ENCODE measurements around the gene HOXA5.

The HOXA5 gene

DNA sequence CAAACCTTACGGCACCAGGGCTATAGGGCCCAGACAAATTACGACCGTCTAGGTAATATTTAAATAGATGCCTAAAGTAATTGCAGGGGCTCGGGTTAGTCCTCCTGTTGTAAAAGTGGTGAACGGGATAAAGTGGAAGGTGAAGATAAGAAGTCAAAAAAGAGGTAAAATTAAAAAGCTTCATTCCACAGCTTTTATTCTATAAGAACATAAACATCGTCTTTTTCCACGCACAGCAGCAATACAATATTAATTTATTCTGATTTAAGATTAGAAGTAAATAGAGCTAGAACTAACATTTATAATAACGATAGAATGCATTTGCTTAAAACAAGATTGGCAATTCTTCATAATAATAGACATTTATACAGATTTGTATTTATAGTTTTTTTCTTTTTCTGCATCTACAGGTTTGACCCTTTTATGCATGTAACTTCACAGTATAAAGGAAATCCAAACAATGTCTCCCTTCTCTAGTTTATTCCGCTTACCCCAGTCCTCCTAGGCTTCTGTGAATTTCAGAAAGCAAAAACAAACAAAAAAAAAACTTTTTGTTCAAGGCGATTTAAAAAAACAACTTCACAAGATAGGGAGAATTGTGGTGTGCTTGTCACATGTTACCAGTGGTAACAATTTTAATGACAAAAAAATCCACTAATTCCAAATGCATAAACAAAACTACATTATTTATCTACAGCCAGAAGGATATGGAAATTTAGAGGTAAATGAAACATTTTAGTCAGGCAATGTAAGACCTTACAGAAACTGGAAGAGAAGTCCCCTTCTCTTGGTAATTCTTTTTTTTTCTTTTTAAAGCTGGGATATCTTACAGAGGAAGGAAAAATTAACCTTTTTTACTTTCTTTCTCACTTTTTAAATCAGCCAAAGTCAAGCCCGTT lies 27.2 kb upstream of the HOXA5 start:
- no peak for FAIRE-seq

DNA sequence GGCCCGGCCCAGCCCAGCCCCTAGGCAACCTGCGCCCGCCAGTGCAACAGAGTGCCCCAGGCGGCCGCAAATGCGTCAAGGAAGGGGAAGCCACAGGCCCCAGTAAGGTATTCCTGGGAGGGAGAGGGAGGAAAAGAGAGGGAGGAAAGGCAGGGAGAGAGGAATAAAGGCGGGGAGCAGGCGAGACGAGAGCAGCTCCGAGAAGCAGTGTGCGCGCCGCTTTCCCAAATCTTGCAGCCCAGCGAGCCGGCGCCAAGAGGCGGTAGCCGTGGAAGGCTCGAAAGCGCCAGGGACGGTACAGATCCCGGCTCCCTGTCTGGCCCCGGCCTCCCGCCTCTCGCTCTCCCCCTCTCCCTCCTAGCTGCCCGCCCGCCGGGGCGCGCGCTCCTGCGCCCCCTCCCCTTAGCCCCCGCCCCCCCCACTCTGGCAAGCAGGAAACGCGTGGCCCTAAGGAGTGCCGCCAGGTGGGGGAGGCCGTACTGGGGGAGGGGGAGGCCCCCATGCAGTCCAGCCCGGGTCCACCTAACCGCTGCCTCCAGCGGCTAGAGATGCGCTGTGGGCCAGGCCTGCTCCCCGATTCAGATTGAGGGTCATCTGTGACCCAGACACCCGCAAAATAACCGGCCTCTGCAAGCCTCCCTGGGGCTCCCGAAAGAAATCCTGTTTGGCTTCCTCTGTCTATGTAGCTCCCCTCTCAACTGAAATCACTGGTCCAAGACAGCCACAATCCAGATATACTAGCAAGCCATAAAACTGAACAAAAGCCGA lies 26.4 kb upstream of the HOXA5 start:
- no peak for FAIRE-seq

DNA sequence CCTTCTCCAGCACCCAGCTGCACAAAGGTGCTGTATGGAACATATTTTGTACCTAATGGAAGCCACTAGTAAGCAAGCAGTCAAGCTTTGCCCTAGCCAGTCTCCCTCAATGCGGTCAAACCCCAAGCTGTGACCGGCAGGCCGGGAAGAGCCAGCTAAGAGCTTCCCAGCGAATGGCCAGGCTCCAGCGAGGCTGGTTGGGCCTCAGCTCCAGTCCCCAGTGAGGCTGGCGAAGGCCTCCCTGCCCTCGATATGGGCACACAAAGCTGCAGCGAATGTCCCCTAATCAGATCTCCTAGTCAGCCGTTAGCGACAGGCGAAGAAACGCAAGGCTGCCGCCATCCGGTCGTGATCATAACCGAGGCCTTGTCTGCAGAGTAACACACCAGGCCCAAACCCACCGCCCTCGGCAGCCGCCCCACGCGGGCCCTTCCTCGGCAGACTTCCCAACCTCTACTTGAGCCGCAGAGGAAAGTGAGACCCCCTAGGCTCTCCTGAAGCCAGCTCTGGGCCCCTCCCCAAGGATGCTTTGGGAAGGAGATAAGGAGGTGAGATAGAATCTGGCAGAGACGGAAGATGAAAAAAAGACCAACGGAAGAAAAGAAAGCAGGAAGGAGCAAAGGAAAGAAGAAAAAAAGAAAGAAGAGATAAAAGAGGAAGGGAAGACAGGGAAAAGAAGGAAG lies 24.9 kb upstream of the HOXA5 start:
- no peak for FAIRE-seq

DNA sequence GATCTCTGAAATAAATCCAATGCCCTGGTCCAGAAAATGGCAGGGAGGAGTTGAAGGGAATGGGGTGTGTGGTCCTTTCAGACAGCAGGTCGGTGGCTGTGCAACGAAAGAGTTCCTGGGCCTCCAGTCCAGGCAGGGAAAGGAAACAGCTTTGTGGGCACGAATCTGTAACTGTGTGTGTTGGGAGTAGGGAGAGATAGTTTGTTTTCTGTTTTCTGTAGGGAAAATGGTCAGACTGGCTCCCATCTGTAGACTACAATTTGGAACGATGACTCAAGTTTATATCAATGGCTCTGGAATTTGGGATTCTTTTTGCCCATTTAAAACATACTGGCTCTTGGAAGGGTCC lies 24.4 kb upstream of the HOXA5 start:
- no peak for FAIRE-seq

DNA sequence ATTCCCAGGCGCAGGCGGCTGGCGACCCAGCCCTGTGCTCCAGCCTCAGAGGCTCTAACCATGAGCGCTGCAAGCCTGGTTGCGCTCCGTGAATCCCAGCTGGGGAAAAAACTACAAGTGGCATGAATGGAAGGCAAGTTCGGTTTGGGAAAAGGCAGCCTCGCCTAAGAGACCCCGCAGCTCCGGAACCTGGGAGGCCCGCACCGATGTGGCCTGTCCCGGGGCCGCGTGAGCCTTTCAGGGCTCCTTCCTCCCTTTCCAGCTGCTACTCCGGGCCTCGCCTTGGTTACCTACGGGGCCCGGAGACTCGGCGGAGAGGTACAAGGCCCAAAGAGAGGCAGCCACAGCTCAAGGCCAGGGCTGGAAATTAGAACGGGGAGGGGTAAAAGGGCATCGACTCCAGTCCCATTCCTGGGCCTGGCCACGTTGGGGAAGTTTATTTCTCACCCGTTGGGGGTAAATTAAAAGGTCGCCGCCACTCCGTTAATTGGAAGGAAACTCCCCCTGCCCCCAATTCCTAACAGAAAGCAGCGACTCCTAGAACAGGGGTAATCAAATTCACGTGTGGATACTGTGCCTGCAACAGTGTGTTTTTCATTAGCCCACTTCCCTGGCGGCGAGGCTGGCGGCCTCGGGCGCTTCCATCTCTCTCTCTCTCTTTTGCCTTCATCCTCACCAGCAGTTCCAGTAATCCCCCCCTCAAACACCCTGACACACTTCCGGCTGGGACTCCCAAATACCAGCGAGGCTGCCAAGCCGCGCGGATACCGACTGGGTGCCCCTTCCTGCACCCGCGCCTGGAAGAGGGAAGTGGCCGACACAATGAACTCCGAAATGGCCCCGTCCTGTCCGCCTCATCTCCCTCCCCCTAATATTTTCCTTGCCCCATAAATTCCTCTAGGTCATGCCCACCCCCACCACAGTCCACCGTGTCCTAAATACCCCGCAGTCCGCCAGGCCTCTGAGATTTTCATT lies 23.3 kb upstream of the HOXA5 start:
- no peak for FAIRE-seq

DNA sequence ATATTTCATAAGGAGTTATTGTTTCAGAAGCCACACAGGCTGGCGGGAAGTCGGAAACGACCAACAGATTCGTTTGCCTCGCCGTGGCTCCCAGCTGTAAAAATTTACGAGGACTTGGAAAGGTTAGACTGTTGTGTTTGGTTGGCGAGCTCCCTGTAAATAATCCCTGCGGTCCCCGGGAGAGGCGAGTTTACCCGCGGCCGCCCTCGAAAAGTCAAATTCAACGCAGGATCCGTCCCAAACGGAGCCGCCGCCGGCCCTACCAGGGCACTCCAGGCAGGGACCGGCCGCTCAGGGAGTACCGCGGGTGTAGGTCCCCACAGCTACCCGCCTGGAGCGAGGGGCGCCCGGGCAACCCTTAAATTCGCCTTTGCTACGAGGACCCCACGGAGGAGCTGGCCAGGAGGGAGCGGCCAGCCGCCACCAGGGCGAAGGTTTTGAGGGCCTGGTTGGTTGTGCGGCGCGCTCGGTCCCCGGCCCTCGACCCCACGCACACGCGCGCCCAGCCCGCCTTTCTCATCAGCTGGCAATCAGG lies 22.6 kb upstream of the HOXA5 start:
- no peak for FAIRE-seq

DNA sequence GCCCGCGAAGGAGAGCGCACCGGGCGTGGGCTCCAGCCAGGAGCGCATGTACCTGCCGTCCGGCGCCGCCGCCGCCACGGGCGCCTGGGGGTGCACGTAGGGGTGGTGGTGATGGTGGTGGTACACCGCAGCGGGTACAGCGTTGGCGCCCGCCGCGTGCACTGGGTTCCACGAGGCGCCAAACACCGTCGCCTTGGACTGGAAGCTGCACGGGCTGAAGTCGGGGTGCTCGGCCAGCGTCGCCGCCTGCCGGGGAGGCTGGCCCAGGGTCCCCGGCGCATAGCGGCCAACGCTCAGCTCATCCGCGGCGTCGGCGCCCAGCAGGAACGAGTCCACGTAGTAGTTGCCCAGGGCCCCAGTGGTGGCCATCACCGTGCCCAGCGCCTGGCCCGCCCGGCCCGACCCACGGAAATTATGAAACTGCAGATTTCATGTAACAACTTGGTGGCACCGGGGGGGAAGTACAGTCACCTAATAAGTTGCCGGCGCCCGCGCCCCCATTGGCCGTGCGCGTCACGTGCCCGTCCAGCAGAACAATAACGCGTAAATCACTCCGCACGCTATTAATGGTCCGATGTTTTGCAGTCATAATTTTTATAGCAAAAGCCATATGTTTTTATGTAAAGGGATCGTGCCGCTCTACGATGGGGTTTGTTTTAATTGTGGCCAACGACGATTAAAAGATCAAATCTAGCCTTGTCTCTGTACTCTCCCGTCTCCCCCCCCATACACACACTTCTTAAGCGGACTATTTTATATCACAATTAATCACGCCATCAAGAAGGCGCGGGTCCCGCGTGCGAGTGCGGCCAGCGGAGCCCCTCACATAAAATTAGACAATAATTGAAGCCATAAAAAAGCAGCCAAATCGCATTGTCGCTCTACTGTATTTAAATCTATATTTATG lies 21.9 kb upstream of the HOXA5 start, which contains the start of gene HOXA9:
TSS of gene HOXA9 (minus strand) at position 449 of the 907 bp plus-strand sequence. CDS start at position 369, 80 bp downstream.
- no peak for FAIRE-seq

DNA sequence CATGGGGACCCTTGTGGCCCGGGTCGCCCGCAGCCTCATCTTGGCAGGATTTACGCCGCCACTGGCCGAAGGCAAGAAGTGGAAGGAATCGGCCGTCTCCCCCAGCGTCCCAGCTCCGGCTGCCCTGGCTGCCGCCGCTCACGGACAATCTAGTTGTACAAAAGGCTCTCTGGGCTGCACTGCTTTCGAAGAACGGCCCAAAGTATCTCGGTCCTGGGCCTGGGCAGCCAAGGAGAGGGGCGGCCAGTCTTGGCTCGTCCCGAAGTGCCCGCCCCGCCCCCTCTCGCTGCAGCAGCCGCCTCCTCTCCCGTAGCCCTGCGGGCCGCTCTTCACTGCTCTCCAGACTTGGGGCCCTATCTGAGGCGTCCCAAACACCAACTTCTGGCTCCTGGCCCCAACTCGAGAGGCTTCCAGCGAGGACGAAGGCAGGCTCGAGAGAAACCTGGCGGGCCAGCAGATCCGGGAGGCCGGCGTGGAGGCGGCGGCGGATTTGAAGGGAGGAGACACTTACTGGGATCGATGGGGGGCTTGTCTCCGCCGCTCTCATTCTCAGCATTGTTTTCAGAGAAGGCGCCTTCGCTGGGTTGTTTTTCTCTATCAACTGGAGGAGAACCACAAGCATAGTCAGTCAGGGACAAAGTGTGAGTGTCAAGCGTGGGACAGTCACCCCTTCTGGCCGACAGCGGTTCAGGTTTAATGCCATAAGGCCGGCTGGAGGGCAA lies 21.0 kb upstream of the HOXA5 start:
- no peak for FAIRE-seq

DNA sequence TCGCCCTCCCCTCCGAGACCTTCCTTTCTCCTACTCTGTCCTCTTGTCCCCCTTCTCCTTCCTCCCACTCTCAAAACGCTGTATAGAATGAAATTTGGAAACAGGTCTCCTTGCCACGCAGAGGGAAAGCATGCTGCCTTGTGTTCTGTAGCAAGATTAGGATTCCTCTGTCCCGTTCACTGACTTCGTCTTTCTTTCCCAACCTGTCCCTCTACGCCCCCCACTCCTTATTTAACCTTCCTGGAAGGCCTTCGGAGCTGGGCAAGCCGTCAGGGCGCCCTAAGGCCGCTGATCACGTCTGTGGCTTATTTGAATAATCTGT lies 20.5 kb upstream of the HOXA5 start:
- no peak for FAIRE-seq

DNA sequence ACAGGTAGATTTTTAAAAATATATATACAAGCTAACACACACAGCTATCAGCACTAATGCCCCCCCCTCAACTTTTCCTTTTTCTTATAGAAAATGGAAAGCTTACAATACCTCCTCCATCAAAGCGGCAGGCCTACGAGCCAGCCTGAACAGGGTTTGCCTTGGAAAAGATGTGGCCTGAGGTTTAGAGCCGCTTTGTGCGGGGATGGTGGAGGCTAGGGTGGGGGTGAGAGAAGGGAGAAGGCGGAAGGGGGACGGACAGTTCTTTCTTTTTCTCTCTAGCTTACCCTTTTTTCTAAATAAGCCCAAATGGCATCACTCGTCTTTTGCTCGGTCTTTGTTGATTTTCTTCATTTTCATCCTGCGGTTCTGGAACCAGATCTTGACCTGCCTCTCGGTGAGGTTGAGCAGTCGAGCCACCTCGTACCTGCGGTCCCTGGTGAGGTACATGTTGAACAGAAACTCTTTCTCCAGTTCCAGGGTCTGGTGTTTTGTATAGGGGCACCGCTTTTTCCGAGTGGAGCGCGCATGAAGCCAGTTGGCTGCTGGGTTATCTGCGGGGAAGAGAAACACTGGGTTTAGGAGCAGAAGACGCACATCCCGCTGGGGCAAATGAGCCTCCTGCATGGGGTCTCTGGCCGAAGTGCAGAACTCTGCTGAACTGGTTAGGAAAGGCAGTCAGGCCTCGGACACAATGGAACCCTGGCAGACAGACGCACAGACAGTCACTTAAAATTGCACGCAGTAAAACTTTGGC lies 20.0 kb upstream of the HOXA5 start:
- FAIRE-seq, result no peak

DNA sequence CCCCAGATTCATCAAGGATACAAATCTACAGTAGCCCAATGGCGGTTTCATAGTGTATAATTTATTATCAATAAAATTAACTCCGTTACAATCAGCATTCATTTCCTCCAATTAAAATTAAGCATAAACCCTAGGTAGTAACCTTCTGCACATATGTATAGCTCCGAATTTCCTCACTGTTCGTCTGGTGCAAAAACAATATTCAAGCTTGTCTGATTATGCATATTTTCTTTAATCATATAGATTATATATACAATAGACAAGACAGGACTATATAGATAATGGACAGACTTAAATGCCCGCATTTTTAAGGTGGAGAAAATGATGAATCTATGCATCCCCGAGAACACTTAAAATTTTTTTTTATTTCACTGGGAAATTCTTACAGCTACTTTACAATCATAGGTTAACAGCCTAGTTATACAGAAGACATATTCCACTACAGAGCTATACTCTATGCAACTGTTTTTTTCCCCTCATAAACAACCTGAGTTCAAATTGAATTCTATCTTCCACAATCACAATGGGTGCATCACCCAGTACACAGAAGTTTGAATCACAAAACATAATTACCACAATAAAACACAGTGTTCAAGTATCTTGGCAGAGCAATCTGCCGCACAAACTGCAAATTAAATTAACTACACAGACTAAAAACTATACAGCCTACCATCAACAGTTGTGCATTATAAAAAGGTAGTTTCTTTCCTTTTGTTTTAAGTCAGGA lies 19.2 kb upstream of the HOXA5 start:
- FAIRE-seq, result no peak

DNA sequence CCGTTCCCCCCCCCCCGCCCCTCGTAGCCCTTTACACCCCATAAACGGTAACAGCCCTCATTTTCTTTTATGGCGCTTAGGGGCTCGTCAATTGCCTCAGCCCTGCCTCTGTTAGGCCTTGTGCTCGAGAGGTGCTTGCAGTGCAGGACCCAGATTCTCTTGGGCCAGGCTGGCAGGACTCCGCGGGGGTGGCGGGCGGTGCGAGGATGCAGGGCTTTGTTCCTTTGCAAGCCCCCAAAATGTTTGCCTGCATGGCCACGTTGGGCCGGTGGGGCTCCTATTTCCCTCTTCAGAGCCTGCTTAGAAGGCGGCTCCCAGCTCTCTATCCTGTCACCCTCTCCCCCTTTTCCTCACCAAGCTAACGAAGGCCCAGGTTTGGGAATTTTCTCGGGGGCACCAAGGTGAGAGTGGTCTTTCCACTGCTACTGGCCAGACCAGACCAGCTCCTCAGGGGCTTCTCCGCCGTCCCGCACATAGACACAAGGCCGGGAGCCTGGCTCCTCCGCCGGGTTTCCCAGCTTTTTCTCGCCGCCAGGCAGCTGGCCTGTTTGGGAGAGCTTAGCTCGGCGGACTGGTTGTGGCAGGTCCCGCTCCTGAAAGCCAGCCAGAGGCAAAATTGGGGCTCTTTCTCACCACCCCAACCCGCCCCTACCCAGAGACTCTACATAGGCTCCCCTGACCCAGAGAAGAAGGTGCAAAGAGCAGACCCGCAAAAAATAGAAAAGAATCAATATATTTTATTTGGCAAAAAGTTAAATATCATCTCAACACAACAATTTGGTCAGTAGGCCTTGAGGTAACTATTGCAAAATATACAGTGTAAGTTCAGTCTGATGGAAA lies 18.5 kb upstream of the HOXA5 start:
- FAIRE-seq, result no peak

DNA sequence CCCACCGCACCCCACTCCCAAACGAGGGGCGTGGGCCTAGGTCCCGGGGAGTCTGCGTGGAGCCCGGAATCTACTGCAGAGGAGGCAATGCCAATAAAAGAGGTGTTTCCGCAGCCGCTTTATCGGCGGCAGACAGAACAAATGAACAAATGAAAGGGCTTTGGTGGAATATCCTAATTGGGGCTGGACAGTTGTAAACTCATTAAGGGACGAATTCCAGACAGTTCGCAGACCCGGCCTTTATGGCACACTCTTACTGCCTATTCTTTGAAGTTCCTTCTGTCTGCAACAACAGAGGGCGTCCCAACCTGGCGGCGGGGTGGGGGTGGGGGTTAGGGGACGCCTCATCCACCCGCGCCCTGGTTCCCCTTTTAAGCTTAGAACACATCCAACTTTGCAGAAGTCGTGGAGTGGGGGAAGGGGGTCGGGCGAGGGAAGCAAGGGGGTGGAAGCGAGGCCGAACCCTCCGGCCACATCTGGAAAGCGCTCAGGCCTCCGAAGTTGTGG lies 17.8 kb upstream of the HOXA5 start:
- FAIRE-seq, result no peak

DNA sequence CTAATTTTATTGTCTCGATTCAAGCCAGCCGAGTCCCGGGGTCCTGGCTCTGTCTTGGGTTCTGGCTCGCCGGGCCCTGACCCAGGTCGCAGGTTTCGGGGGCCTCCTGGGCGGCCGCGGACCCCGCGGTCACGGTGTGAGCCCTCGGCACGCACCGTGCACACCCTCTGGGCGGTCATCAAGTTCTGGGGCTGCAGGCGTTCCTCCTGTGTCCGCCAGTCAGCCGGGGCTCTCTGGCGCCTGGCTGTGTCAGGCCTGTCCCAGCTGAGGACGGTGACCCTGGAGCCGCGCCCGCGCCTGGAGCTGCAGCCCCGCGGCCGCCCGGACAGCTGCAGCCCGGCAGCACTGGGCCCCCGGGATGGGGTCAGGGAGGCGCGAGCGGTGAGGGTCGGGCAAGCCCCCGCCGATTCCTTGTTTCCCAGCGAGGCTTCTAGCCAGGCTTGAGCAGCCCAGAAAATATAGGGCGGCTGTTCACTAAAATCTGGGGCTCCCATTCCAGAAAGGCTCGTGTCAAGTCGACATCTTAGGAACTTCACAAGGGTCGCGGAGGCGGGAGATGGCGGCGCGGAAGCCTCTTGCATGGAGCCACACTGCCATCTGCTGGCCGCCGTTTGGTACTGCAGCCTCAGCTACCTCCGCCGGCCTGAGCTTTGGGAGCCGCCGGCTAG lies 17.2 kb upstream of the HOXA5 start:
- FAIRE-seq, result no peak

DNA sequence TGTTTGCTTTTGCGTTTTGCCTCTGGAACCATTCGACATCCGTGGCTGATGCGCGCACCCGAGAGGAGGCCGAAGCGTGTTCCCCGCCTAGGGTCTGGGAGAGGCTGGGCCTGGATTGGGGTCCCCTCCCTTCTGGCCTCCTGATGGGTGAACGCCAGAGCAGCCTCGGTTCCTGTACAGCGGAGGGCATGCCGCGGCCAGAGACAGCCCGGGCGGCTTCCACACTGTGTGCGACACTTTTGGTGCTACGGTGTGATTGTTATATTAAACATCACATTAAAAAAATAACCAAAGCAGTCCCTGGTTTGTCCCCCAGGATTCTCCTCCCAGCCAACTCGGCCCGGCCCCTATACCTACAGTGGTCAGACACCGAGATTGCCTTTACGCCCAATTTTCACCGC lies 16.7 kb upstream of the HOXA5 start:
- FAIRE-seq, result no peak

DNA sequence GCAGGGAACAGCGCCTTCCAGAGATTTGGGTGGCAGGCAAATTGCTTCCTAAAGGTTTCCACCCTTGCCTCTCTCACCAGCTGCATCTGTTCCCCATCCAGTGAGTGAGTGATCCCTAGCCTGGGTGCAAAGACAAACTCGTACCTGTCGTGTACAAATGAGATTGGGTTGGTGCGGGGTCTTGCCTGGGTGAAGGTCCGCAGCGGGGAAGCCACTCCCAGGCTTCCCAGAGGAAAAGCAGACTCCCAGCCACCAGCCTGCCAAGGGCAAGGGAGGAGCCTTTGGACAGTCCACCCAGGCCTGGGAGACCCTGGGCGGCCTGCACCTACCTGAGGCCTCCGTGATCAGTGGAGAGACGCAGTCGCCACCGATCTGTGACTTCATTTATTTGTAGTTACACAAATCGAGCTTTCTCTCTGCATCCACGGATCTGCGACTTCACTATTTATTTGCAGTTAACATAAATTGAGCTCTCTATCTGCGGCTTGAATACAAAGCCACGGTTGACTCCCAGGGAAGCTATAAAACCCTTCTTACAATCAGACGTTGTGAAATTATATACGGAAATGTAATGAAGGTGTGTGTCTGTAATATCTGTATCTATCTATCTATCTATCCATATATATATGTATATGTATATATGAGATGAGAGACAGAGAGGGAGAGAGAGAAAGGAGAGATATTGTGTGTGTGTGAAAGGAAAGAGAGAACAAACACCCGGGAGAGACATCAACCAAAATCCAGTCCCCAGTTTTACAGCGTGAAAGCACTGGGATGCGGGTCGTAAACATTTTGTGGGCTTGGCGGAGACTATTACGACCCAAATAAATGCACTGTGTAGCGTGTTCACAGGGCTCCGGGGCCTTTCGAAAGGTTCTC lies 16.0 kb upstream of the HOXA5 start:
- FAIRE-seq, result no peak
